HG02571 (cell line): ENCODE data around the gene NLRC5.
"Not testable (repeated sequence)": the region's sequence is repeated elsewhere in the genome, so short reads cannot be mapped to it uniquely, and the experiment has no call there.

ENCODE experiments used
- ATAC-seq: cut with Tn5 transposase; IDR thresholded peaks from one replicate; pipeline ENCODE4 v1.9.1; 2021; ENCODE audit warnings: mild to moderate bottlenecking, moderate library complexity; ENCODE audit not compliant: unreplicated experiment

NLRC5 gene

DNA sequence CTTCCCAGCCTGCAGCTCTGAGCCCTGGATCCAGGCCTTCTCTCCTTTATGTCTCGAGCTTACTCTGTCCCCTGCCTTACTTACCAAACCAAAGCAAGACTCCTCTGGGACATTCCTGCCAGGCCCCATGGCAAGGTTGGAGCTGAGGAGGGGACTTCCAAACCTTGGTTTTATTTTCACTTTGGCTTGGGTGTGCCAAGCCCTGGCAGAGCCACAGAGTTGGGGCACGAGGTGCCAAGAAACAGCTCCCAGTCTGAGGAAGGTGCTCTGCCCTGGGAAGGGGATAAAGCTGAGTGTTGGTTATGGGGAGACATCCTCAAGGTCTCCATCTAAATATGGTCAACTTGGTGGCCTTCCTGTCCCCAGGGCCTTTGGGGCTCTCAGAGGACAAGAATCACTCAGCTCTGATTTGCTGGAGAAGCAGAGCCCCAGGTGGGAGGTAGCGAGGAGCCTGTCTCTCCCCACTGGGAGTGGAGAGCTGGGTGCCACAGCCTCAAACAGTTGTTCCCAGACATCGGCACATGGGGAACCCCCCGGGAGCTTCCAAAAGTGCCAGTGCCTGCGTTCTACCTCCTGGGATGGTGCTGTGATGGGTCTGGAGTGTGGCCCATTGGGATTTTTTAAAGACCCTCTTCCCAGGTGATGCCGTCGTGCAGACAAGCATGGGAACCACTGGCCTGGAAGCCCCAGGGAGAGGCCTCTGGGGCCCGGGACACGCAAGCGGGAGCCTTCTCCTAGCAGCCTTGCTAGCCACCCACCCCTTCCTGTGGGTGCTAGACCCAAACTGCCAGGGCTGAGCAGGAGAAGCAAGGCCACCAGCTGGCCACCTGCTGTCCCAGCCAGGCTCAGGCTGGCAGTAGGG is 10.3 kb downstream of the NLRC5 start:
- ATAC-seq = no peak

DNA sequence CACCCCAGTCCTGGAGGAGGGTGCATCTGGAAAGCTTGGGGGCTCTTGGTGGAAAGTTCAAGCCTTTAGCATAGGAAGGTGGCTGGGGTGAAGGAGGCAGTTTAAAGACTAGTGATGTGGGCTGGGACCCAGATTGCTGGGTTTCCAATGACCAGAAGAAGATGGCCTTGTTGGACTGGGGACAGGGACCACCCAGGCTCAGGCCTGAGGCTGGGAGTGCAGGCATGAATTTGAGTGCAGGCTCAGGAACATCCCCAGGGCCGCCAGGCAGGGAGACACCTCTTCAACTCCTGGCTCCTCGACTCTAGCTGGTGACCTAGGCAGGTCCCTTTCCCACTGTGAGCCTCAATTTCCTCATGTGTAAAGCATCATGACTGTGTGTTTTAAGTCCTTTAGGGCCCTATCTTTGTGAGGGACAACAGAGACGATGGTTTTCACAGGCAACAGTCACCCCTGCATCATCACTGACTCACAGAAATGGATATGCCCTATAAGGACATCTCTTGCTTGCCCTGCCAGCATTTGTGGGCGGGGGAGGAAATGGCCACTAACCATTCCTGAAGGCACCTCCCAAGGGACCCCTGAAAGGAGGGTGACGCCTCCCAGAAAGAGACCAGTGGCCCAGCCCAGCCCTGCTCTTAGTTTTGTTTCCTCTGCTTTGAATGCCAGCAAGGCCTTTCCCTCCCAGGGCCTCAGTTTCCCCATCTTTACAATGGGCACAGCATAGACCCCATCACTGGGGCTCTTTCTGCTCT is 11.1 kb downstream of the NLRC5 start:
- no peak for ATAC-seq

DNA sequence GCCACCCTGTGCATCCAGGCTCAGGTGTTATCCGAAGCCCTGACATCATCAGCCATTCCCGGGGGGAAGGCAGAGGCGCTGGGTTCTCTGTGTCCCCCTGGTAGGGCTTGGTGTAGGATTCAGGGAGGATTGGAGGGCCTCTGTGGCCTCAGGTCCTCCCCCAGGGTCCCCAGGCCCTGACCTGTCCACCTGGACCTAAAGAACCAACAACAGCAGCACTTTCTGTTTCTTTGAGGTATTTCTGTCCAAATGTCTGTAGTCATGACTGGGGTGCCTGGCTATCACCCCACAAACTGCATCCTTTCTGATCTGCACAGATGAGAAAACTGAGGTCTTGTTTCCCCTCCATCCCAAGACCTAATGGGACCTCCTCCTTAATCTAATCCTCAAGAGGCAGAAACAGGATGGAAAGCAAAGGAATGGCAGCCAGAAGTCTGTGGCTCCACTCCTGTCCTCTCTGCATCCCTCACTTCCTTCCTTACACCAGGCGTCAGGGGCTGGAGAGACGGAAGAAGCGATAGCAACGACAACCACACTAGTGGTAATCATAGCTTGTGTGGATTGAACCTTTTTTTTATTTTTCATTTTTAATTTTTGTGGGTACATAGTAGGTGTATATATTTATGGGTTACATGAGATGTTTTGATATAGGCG is 11.8 kb downstream of the NLRC5 start:
- ATAC-seq = no peak

DNA sequence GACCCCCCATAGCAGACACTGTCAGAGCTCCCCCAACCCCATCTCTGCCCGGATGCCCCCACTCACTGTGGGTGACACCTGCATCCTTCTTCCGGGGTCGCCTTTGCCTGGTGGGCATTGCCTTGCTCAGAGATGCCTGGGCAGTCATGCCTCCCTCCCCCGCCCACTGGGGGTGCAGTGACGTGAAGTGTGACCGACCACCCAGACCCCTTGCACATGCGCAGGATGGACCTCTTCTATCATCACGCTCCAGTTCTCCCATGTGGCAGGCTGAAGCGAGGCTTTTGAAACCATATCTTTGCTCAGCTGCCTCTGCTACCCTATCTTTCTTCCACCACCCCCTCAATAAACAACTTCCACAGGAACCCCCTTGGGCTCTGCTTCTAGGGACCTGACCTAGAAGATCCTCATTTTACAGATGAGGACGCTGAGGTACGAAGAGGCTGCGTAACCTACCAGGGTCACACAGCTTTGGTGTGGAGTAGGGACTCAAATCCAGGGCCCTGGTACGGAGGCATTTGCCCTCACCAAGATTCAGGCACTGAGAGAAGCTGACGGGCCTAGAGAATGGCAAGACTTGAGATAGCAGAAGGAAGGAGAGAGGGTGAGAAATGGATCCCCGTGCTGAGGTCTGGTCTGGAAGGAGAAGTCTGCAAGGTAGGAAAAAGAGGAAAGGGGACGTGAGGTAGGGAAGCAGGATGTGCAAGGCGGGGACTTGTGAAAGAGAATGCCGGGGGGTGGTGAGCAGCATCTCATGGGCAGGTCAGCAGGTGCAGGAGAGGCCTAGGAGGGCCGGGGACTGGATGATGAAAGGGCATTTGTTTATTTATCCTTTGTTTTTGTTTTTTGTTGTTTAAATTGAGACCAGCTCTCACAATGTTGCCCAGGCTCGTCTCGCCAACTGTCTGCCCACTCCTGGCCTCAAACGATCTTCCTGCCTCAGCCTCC is 14.4 kb downstream of the NLRC5 start:
- ATAC-seq = no peak

DNA sequence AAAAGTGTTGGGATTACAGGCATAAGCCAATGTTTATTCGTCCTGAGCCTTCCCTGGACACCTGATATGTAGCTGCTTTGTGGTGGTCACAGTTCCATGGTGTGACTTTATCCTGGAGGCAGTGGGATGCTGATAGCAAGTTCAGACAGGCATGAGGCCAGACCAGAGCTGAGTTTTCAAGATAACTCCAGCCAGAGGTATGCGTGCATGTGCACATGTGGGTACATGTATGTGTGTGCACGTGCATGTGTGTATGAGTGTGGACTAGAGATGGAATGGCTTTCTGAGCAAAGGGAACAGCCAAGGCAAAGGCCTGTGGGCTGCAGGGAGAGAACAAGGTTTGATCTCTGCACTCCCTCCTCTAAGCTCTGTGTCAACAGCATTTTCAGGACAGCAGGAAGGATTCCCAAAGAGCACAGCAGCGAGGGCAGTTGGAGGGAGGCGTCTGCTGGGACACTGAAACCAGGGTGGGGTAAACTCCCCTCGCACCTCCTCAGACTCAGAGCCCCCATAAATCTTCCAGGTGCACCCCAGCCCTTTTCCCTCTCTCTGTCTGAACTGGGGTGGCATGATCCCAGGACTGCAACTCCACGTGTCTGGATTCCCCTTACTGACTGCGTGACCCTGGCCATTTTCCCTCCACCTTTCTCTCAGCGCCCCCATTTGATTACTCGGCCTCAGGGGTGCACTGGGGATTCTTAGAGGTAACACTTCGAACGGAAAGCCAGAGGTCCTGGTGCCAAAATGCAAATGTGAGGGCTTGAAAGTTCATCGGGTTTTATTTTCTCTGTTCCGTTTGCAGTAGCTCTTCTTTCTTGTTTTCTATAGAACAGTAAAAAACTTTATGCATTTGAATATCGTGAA is 15.3 kb downstream of the NLRC5 start:
- ATAC-seq = no peak

DNA sequence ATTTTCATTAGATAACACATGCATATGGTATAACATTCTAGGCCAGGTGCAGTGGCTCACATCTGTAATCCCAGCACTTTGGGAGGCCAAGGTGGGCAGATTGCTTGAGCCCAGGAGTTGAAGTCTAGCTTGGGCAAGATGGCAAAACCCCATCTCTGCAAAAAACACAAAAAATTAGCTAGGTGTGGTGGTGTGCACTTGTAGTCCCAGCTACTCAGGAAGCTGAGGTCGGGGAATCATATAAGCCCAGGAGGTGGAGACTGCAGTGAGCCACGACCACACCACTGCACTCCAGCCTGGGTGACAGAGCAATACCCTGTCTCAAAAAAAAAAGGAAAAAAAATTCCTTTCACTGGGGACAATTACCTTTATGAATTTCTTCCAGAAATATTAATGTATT is 16.2 kb downstream of the NLRC5 start:
- ATAC-seq = not testable (repeated sequence)

DNA sequence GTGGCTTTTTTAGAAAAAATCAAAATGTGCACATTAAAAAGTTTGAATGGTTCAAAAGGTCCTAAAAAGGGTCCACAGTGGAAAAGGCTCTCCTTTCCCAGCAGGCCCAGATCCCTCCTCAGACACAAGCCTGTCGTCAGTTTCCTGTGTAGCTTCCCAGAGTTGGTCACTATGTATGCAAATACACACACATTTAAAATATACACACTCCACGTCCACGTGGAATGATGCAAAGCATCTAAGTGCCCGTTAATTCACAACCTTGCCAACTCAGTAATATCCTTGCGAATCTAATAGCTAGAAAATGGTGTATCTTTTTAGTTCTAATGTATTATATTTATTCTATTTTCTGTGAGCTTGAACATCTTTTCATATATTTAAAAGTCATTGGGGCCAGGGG is 17.7 kb downstream of the NLRC5 start:
- no peak for ATAC-seq

DNA sequence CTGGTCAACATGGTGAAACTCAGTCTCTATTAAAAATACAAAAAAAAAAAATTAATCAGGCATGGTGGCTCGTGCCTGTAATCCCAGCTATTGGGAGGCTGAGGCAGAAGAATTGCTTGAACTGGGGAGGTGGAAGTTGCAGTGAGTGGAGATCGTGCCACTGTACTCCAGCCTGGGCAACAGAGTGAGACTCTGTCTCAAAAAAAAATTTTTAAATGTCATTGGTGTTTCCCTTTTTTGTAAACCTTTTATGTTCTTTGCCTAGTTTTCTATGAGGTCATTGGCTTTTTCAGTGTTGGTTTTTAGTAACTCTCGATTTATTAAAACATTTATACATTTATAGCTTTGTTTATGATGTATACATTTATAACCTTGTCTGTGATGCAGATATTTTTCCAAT is 18.2 kb downstream of the NLRC5 start:
- no peak for ATAC-seq

DNA sequence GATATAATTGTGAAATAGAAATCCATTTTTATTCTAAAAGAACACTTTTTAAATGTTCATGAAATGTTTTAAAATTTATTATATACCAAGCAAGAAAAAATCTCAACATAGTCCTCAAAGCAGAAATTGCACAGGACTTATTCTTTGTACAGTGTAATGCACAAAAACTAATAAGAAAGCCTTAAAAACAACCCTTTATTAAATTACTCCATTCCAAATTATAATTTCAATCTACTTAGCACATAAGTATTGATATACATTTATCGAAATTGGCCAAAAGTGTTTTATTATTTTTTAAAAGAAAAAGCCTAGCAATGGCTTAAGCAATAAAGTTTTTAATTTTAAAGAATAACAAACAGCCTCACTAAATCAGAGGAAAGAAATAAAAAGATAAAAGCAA is 19.1 kb downstream of the NLRC5 start:
- ATAC-seq = no peak

DNA sequence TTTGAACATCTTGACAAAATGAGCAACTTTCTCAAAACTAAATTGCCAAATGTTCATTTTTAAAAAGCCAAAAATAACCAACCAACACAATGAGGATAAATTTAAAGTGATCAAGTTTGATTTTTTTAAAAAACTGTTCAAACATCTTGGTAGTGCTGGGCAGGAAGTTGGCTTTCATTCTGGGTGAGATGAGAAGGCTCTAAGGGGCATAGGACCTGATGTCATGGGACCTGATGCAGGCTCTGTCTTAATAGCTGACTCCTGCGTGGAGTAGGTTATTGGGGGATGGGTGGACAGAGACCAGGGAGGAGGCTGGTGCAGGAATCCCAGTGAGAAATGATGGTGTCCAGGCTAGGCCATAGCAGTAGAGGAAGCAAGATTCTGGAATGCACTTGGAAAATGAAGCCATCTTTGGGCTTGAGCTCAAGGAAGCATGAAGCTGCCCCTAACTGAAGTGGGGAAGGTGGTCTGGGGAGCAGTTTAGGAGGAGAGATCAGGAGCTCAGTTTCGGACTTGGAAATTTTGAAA is 20.4 kb downstream of the NLRC5 start:
- ATAC-seq = no peak

DNA sequence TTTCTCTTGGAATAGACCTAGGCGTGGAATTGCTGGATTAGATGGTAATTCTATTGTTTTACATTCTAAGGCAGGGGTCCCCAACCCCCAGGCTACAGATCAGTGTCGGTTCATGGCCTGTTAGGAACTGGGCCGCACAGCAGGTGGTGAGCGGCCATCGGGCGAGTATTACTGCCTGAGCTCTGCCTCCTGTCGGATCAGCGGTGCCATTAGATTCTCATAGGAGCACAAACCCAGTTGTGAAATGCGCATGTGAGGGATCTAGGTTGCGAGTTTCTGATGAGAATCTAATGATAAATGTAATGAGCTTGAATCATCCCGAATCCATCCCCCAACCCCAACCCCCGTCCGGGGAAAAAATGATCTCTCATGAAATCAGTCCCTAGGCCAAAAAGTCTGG is 23.0 kb downstream of the NLRC5 start:
- ATAC-seq = no peak

DNA sequence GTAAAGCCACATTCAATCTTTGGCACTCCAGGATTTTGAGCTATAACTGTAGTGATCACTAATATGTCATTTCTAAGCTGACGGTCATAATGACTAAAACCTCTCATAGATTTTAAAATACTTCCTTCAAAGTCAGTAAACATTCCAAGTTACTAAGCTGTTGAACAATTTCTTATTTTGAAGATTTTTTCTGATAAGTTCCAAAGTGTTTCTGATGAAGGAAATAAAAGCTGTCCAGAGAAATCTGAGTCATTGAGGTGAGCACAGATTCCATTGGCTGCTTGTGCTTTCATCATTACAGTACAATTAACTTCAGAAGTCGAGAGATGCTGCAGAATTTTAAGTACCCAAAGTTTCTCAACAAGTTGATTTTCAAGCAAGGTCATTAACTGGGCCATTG is 23.9 kb downstream of the NLRC5 start:
- no peak for ATAC-seq

DNA sequence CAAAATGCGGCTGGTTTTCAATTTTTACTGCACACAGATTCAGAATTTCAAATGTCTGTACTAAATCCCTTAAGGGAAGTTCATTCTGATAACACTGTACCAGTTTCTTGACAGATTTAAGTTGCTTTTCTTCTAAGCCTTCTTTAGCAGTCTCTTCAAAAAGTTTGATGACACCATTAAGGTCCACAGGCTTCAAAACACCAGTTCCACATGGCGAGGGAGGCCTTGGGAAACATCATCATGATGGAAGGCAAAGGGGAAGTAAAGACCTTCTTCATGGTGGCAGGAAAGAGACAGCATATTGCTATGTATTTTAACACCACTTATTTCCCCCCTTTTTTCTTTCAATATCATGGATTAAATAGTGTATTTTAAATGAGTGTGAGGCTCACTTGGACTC is 24.5 kb downstream of the NLRC5 start:
- ATAC-seq = no peak

DNA sequence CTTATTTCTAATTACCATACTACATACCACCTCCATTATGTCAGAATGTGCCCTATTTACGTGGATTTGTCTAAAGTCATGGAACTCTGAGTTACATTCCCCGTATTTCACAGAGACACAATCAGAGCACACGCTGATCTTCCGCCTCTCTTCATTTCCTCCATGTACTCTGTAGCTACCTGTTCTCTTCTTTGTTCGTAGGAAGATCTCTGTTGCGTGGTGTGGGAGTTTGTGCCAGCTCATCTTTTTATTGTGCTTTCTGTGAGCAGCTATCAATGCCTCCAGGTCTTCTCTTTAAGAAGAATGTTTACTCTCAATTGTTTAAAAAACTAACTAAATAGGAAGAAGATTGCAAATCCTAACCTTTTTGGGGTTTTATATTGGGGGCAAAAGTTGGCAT is 26.9 kb downstream of the NLRC5 start:
- ATAC-seq = no peak

DNA sequence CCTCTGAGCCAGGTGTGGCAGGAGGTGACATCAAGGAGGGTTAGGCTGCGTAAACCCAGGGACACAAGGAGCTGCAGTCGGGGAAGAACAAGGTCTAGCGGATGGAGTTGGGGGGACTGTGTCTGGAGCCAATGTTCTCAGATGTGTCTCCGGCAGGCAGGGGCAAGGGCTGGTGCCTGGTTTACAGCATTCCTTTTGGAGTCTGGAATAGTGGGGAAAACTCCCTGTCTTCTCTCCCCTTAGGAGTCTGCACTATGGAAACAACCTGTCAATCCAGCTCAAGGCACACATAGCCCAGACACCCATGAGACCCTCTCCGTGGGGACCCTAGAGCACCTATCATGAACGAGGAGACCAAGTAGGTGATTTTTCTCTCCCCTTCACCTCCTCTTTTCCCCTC is 27.5 kb downstream of the NLRC5 start:
- no peak for ATAC-seq

DNA sequence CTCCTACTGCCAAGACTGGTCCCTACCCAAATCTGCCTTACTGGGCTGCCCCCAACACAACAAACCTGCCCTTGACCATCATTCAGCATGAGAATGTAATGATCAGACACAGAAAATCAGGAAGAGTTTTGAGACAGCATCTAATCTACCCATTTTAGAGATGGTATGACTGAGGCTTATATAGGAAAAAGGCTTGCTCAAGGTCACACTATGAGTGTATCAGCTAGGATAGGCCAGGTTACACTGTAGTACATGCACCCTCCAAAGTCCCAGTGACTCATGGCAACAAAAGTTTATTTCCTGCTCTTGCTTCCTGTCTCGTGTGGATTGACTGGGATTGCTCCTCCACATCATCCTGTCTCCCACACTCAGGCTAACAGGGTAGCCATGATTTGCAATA is 27.9 kb downstream of the NLRC5 start:
- no peak for ATAC-seq

DNA sequence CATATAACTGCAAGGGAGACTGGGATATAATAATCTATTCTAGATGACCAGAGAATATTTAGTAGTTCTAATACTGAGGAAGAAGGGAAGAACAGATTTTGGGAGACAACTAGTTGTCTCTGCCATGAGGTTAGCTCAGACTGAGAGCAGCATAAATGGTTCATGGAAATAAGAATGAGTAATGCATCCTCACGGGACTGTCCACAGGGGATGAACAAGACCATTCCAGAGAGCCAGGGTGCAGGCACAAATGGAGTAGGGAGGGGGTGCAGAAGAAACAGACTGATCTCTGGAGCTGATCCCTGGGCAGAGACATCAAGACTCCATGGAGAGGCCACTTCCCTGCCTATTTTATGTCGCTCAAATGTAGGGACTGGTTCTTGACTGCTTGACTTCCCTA is 30.4 kb downstream of the NLRC5 start:
- no peak for ATAC-seq

DNA sequence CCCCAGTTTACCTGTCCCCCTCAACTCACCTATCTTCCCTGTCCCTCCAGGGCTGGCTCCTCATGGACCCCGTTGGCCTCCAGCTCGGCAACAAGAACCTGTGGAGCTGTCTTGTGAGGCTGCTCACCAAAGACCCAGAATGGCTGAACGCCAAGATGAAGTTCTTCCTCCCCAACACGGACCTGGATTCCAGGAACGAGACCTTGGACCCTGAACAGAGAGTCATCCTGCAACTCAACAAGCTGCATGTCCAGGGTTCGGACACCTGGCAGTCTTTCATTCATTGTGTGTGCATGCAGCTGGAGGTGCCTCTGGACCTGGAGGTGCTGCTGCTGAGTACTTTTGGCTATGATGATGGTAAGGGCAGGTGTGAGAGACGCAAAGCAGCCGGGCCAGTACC is 31.3 kb downstream of the NLRC5 start:
- ATAC-seq = no peak

DNA sequence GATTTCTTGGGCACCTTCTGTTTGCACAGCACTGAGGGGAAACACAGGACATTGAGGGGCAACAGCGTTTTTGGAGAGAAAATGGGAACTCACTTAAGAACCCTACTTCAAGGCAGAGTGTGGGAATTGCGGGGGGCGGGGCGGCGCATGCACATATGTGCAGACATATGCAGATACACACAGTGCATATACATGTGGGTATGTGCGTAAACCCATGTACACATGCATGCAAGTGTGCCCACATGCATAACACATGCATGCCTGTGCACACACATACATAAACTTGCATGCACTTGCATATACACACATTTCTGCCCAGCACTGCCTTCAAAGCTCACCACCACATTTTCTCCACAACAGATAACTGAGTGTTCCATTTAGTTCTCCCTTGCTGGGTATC is 32.4 kb downstream of the NLRC5 start:
- ATAC-seq = no peak

DNA sequence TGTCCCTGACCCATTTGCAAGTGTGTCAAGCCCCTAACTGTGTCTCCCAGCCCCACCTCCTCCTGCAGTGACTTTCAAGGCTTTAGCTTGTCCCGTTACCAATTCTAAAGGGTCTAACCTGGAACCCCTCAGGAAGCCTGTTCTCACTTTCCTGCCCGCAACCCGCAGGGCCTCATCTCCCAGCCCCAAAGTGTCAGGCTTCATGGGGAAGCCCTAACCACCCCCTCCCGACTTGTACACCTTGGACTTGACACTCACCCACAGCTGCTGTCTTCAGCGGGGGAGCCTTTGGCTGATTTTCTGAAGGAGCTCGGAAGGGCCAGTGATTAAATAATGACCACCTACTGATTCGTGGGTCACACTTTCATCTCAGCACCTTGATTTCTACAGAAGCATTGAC is 33.1 kb downstream of the NLRC5 start:
- no peak for ATAC-seq
